Measurements from ENCODE around the gene NEURL1.
A peak's percentile ranks its signal among the peaks of the same experiment; 100 is the strongest.

NEURL1 gene

GRCh38 chr10:103548581-103549348, 55.3 kb downstream of the NEURL1 start:
- DNase-seq = no peak

- no peak for DNase-seq
Observed at GRCh38 chr10:103549349-103549685, 55.8 kb downstream of the NEURL1 start.

- no peak for DNase-seq
Observed at GRCh38 chr10:103550229-103550628, 56.7 kb downstream of the NEURL1 start.

- peak; percentile 84 for DNase-seq
Observed at GRCh38 chr10:103551619-103552602, 58.4 kb downstream of the NEURL1 start.

GRCh38 chr10:103552856-103553742, 59.6 kb downstream of the NEURL1 start:
- DNase-seq = no peak

GRCh38 chr10:103553743-103554487, 60.4 kb downstream of the NEURL1 start:
- no peak for DNase-seq

GRCh38 chr10:103554488-103555324, 61.2 kb downstream of the NEURL1 start:
- peak; percentile 68 for DNase-seq

- DNase-seq = no peak
Observed at GRCh38 chr10:103555325-103555649, 61.8 kb downstream of the NEURL1 start.

- no peak for DNase-seq
Observed at GRCh38 chr10:103555712-103556111, 62.2 kb downstream of the NEURL1 start.

GRCh38 chr10:103556383-103557007, 63.0 kb downstream of the NEURL1 start:
- no peak for DNase-seq

- DNase-seq = no peak
Observed at GRCh38 chr10:103557455-103557854, 64.0 kb downstream of the NEURL1 start.

- peak; percentile 56 for DNase-seq
Observed at GRCh38 chr10:103558911-103559310, 65.4 kb downstream of the NEURL1 start.

- no peak for DNase-seq
Observed at GRCh38 chr10:103559776-103560175, 66.3 kb downstream of the NEURL1 start.

GRCh38 chr10:103560886-103561285, 67.4 kb downstream of the NEURL1 start:
- no peak for DNase-seq

GRCh38 chr10:103562383-103562782, 68.9 kb downstream of the NEURL1 start:
- no peak for DNase-seq

- no peak for DNase-seq
Observed at GRCh38 chr10:103563231-103564115, 70.0 kb downstream of the NEURL1 start.

- no peak for DNase-seq
Observed at GRCh38 chr10:103564116-103564501, 70.6 kb downstream of the NEURL1 start.

- no peak for DNase-seq
Observed at GRCh38 chr10:103564776-103565520, 71.4 kb downstream of the NEURL1 start.

- DNase-seq = no peak
Observed at GRCh38 chr10:103566536-103566935, 73.0 kb downstream of the NEURL1 start.
